Measurements from ENCODE around the gene OR8G1. TPM values are rescaled to one million over a fixed set of nuclear protein-coding genes. Genes with fewer than 3 reads are reported as not detected.

Gene OR8G1
- total and polyA plus RNA-seq, 8 donors, result 0.04 TPM; not detected in 7

DNA sequence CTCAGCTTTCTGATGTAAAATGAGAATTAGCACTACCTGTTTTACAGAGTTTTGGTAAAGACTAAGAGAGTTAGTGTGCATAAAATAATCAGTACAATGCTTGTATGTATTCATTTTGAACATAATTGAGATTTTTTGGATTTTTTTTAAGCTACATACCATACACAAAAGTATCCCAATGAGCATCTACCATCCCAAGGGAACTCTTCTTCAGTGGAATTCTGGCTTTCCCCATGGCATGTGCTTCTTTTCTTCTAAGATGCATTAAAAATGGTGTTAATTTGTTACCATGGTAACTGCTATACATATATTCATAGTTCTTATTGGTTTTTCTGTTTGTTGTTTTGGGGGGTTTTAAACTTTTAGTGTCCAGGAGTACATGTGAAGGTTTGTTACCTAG, 55.1 kb downstream of the OR8G1 start:
- Histone ChIP-seq H3K27ac (no peak overlapping the region), H3K27me3 (no peaks in the 10 kb centered on the region), H3K9me3 (no peaks in the 10 kb centered on the region), H3K36me3 (no peaks in the 10 kb centered on the region), H3K4me1 (no peaks in the 10 kb centered on the region), H3K4me3 (no peak overlapping the region)
- intact Hi-C loops (cut with DNase I), result no loop called here
- no peak for ATAC-seq
- DNase-seq, result no peak
- TF ChIP-seq, protein P1, sequence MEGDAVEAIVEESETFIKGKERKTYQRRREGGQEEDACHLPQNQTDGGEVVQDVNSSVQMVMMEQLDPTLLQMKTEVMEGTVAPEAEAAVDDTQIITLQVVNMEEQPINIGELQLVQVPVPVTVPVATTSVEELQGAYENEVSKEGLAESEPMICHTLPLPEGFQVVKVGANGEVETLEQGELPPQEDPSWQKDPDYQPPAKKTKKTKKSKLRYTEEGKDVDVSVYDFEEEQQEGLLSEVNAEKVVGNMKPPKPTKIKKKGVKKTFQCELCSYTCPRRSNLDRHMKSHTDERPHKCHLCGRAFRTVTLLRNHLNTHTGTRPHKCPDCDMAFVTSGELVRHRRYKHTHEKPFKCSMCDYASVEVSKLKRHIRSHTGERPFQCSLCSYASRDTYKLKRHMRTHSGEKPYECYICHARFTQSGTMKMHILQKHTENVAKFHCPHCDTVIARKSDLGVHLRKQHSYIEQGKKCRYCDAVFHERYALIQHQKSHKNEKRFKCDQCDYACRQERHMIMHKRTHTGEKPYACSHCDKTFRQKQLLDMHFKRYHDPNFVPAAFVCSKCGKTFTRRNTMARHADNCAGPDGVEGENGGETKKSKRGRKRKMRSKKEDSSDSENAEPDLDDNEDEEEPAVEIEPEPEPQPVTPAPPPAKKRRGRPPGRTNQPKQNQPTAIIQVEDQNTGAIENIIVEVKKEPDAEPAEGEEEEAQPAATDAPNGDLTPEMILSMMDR (IDR thresholded peaks at IDR 0.05), result no peak

GRCh38 chr11:124297921-124298320, 57.0 kb downstream of the OR8G1 start:
- Histone ChIP-seq H3K4me1 (no peaks in the 10 kb centered on the region), H3K27me3 (no peaks in the 10 kb centered on the region), H3K36me3 (no peaks in the 10 kb centered on the region), H3K4me3 (no peak overlapping the region), H3K9me3 (no peaks in the 10 kb centered on the region), H3K27ac (no peak overlapping the region)
- ATAC-seq (no peak), DNase-seq (no peak)
- intact Hi-C loops (cut with DNase I), result no loop called here
- TF ChIP-seq, protein P1 (IDR thresholded peaks at IDR 0.05), result no peak

- Histone ChIP-seq H3K9me3 (no peaks in the 10 kb centered on the region), H3K27me3 (no peaks in the 10 kb centered on the region), H3K36me3 (no peaks in the 10 kb centered on the region), H3K4me1 (no peaks in the 10 kb centered on the region), H3K27ac (no peak overlapping the region), H3K4me3 (no peak overlapping the region)
- TF ChIP-seq, protein P1 (IDR thresholded peaks at IDR 0.05), result no peak
- intact Hi-C loops (cut with DNase I), result no loop called here
- peak in 1 of 4 donors; percentile 9 for DNase-seq
- peak; percentile 57 for ATAC-seq
These were observed 60.7 kb downstream of the OR8G1 start for GRCh38 chr11:124301548-124301947.

- H3K9me3 ChIP-seq, result no peaks in the 10 kb centered on the region
- H3K4me1 ChIP-seq, result no peaks in the 10 kb centered on the region
- TF ChIP-seq, protein P1 (IDR thresholded peaks at IDR 0.05), result no peak
- intact Hi-C loops (cut with DNase I), result no loop called here
- ATAC-seq (no peak), DNase-seq (no peak)
- H3K36me3 ChIP-seq, result no peaks in the 10 kb centered on the region
- H3K4me3 ChIP-seq, result no peak overlapping the region
- H3K27ac ChIP-seq, result no peak overlapping the region
- H3K27me3 ChIP-seq, result no peaks in the 10 kb centered on the region
These were observed 61.6 kb downstream of the OR8G1 start for GRCh38 chr11:124302347-124303125.

Other genes starting within 250 kb of the OR8G1 start
- not detected for gene OR10G6, start 245.9 kb upstream of the OR8G1 start, total RNA-seq
- gene OR10G6, start 245.9 kb upstream of the OR8G1 start, polyA plus RNA-seq (ENCODE audit: insufficient read length in 6 of 6), result not detected
- gene OR10G4, start 228.1 kb upstream of the OR8G1 start, total RNA-seq, result not detected
- gene OR10G4, start 228.1 kb upstream of the OR8G1 start, polyA plus RNA-seq (ENCODE audit: insufficient read length in 6 of 6), result not detected
- gene OR10G9, start 218.1 kb upstream of the OR8G1 start, total RNA-seq, result not detected
- not detected for gene OR10G9, start 218.1 kb upstream of the OR8G1 start, polyA plus RNA-seq (ENCODE audit: insufficient read length in 6 of 6)
- not detected for gene OR10G8, start 214.3 kb upstream of the OR8G1 start, total RNA-seq
- not detected for gene OR10G8, start 214.3 kb upstream of the OR8G1 start, polyA plus RNA-seq (ENCODE audit: insufficient read length in 6 of 6)
- not detected for gene OR10G7, start 199.8 kb upstream of the OR8G1 start, total RNA-seq
- gene OR10G7, start 199.8 kb upstream of the OR8G1 start, polyA plus RNA-seq (ENCODE audit: insufficient read length in 6 of 6), result not detected
- gene VWA5A, start 125.6 kb upstream of the OR8G1 start, total RNA-seq, result 10 to 100 TPM; 33.7 to 43.5 TPM
- 10 to 100 TPM; 13.7 to 18.1 (median 16.5) TPM for gene VWA5A, start 125.6 kb upstream of the OR8G1 start, polyA plus RNA-seq (ENCODE audit: insufficient read length in 6 of 6)
- gene OR10D3, start 57.8 kb upstream of the OR8G1 start, total RNA-seq, result not detected
- not detected for gene OR10D3, start 57.8 kb upstream of the OR8G1 start, polyA plus RNA-seq (ENCODE audit: insufficient read length in 6 of 6)
- gene OR8G5, start 15.3 kb downstream of the OR8G1 start, total RNA-seq, result not detected
- not detected for gene OR8G5, start 15.3 kb downstream of the OR8G1 start, polyA plus RNA-seq (ENCODE audit: insufficient read length in 6 of 6)
- not detected for gene OR8D1, start 72.9 kb downstream of the OR8G1 start, total RNA-seq
- not detected for gene OR8D1, start 72.9 kb downstream of the OR8G1 start, polyA plus RNA-seq (ENCODE audit: insufficient read length in 6 of 6)
- not detected for gene OR8D2, start 79.1 kb downstream of the OR8G1 start, total RNA-seq
- gene OR8D2, start 79.1 kb downstream of the OR8G1 start, polyA plus RNA-seq (ENCODE audit: insufficient read length in 6 of 6), result not detected
- not detected for gene OR8B2, start 143.4 kb downstream of the OR8G1 start, total RNA-seq
- not detected for gene OR8B2, start 143.4 kb downstream of the OR8G1 start, polyA plus RNA-seq (ENCODE audit: insufficient read length in 6 of 6)
- gene OR8B3, start 157.9 kb downstream of the OR8G1 start, total RNA-seq, result not detected
- not detected for gene OR8B3, start 157.9 kb downstream of the OR8G1 start, polyA plus RNA-seq (ENCODE audit: insufficient read length in 6 of 6)
- not detected for gene OR8B4, start 183.8 kb downstream of the OR8G1 start, total RNA-seq
- gene OR8B4, start 183.8 kb downstream of the OR8G1 start, polyA plus RNA-seq (ENCODE audit: insufficient read length in 6 of 6), result not detected
- gene OR8B8, start 204.6 kb downstream of the OR8G1 start, total RNA-seq, result not detected
- gene OR8B8, start 204.6 kb downstream of the OR8G1 start, polyA plus RNA-seq (ENCODE audit: insufficient read length in 6 of 6), result under 1 TPM in 1 of 6 donors, not detected in 5; 0.04 TPM